ENCODE data around the gene TSPAN9.
A peak's percentile ranks its signal among the peaks of the same experiment; 100 is the strongest.

TSPAN9 gene

GRCh38 chr12:3230758-3231375 is 153.7 kb downstream of the TSPAN9 start:
- DNase-seq = no peak

GRCh38 chr12:3231399-3231876 is 154.3 kb downstream of the TSPAN9 start:
- no peak for DNase-seq

GRCh38 chr12:3233797-3234196 is 156.6 kb downstream of the TSPAN9 start:
- no peak for DNase-seq

- no peak for DNase-seq
These were observed 159.4 kb downstream of the TSPAN9 start for GRCh38 chr12:3236345-3237187.

GRCh38 chr12:3238196-3238595 is 161.0 kb downstream of the TSPAN9 start:
- no peak for DNase-seq

GRCh38 chr12:3241621-3242020 is 164.4 kb downstream of the TSPAN9 start:
- DNase-seq = no peak

- DNase-seq = peak; percentile 54
These were observed 165.2 kb downstream of the TSPAN9 start for GRCh38 chr12:3242199-3242863.

GRCh38 chr12:3243376-3244084 is 166.4 kb downstream of the TSPAN9 start:
- no peak for DNase-seq

GRCh38 chr12:3244219-3244750 is 167.1 kb downstream of the TSPAN9 start:
- peak; percentile 55 for DNase-seq

- no peak for DNase-seq
These were observed 169.1 kb downstream of the TSPAN9 start for GRCh38 chr12:3246253-3246652.

GRCh38 chr12:3247077-3247476 is 169.9 kb downstream of the TSPAN9 start:
- DNase-seq = no peak

- DNase-seq = peak; percentile 53
These were observed 170.5 kb downstream of the TSPAN9 start for GRCh38 chr12:3247629-3248161.

- DNase-seq = no peak
These were observed 172.1 kb downstream of the TSPAN9 start for GRCh38 chr12:3249081-3249800.

- DNase-seq = no peak
These were observed 172.9 kb downstream of the TSPAN9 start for GRCh38 chr12:3250034-3250433.

GRCh38 chr12:3250576-3250975 is 173.4 kb downstream of the TSPAN9 start:
- no peak for DNase-seq

GRCh38 chr12:3251067-3251466 is 173.9 kb downstream of the TSPAN9 start:
- no peak for DNase-seq

- no peak for DNase-seq
These were observed 174.5 kb downstream of the TSPAN9 start for GRCh38 chr12:3251691-3252090.

- DNase-seq = no peak
These were observed 175.3 kb downstream of the TSPAN9 start for GRCh38 chr12:3252450-3252891.

GRCh38 chr12:3253682-3254275 is 176.6 kb downstream of the TSPAN9 start:
- DNase-seq = no peak

GRCh38 chr12:3255057-3255456 is 177.9 kb downstream of the TSPAN9 start:
- no peak for DNase-seq

GRCh38 chr12:3256103-3256631 is 179.0 kb downstream of the TSPAN9 start:
- DNase-seq = peak; percentile 56

Measured in retina (tissue), 1 donor.